ENCODE measurements around the gene CEP72. TPM values are rescaled to one million over a fixed set of nuclear protein-coding genes. Genes with fewer than 3 reads are reported as not detected.

Gene CEP72
- total RNA-seq, 4 donors from 2014 or later: 2.2 to 33.8 (median 4.5) TPM

- Histone ChIP-seq H3K27me3 (no peaks in the 10 kb centered on the region), H3K27ac (no peak overlapping the region), H3K36me3 (peaks cover 0 to 6% (median 0%) of the 10 kb centered on the region in 3 donors), H3K9me3 (no peaks in the 10 kb centered on the region), H3K4me1 (peaks cover 0 to 8% (median 0%) of the 10 kb centered on the region in 4 donors), H3K4me3 (no peak overlapping the region)
- TF ChIP-seq POLR2A (IDR thresholded peaks at IDR 0.05) (no peak), CTCF (IDR thresholded peaks at IDR 0.05) (no peak)
- no peak for DNase-seq
Measured at GRCh38 chr5:646396-647201, 34.5 kb downstream of the CEP72 start.

- Histone ChIP-seq H3K9me3 (no peaks in the 10 kb centered on the region), H3K4me1 (peaks cover 0 to 8% (median 0%) of the 10 kb centered on the region in 4 donors), H3K4me3 (no peak overlapping the region), H3K27me3 (no peaks in the 10 kb centered on the region), H3K27ac (no peak overlapping the region), H3K36me3 (peaks cover 0 to 6% (median 0%) of the 10 kb centered on the region in 3 donors)
- TF ChIP-seq POLR2A (IDR thresholded peaks at IDR 0.05): no peak
- TF ChIP-seq CTCF (IDR thresholded peaks at IDR 0.05): no peak
- no peak for DNase-seq
Measured at GRCh38 chr5:647311-647710, 35.2 kb downstream of the CEP72 start.

- peaks cover 0 to 6% (median 0%) of the 10 kb centered on the region in 3 donors for H3K36me3 ChIP-seq
- TF ChIP-seq CTCF (IDR thresholded peaks at IDR 0.05) (no peak), POLR2A (IDR thresholded peaks at IDR 0.05) (no peak)
- DNase-seq: no peak
- no peaks in the 10 kb centered on the region for H3K9me3 ChIP-seq
- no peak overlapping the region for H3K4me3 ChIP-seq
- H3K27ac ChIP-seq: no peak overlapping the region
- H3K27me3 ChIP-seq: no peaks in the 10 kb centered on the region
- peaks cover 0 to 8% (median 0%) of the 10 kb centered on the region in 4 donors for H3K4me1 ChIP-seq
Measured at GRCh38 chr5:647727-648126, 35.6 kb downstream of the CEP72 start.

GRCh38 chr5:651296-652022 lies 39.3 kb downstream of the CEP72 start:
- Histone ChIP-seq H3K4me3 (no peak overlapping the region), H3K27ac (no peak overlapping the region), H3K9me3 (no peaks in the 10 kb centered on the region), H3K36me3 (peaks cover 0 to 6% (median 0%) of the 10 kb centered on the region in 3 donors), H3K27me3 (no peaks in the 10 kb centered on the region), H3K4me1 (no peaks in the 10 kb centered on the region)
- DNase-seq: peak in 1 of 3 donors; percentile 12
- TF ChIP-seq POLR2A (IDR thresholded peaks at IDR 0.05) (no peak), CTCF (IDR thresholded peaks at IDR 0.05) (no peak)

GRCh38 chr5:652023-652515 lies 39.9 kb downstream of the CEP72 start:
- peak in 1 of 3 donors; percentile 10 for DNase-seq
- Histone ChIP-seq H3K9me3 (no peaks in the 10 kb centered on the region), H3K27ac (no peak overlapping the region), H3K27me3 (no peaks in the 10 kb centered on the region), H3K4me1 (no peaks in the 10 kb centered on the region), H3K4me3 (no peak overlapping the region), H3K36me3 (peaks cover 0 to 6% (median 0%) of the 10 kb centered on the region in 3 donors)
- TF ChIP-seq POLR2A (IDR thresholded peaks at IDR 0.05) (no peak), CTCF (IDR thresholded peaks at IDR 0.05) (no peak)
